ENCODE results near the gene SEC24C.
A peak's percentile ranks its signal among the peaks of the same experiment; 100 is the strongest.
"Not testable (repeated sequence)": the region's sequence is repeated elsewhere in the genome, so short reads cannot be mapped to it uniquely, and the experiment has no call there.

Gene SEC24C

GRCh38 chr10:73774637-73775036 lies 30.5 kb downstream of the SEC24C start:
- DNase-seq: no peak

- DNase-seq: no peak
Observed at GRCh38 chr10:73779018-73779417, 34.8 kb downstream of the SEC24C start.

- no peak for DNase-seq
Observed at GRCh38 chr10:73779539-73780197, 35.5 kb downstream of the SEC24C start.

- DNase-seq: no peak
Observed at GRCh38 chr10:73780301-73780700, 36.1 kb downstream of the SEC24C start.

- DNase-seq: no peak
Observed at GRCh38 chr10:73780966-73781365, 36.8 kb downstream of the SEC24C start.

GRCh38 chr10:73781548-73781878 lies 37.3 kb downstream of the SEC24C start:
- no peak for DNase-seq

- DNase-seq: peak; percentile 46
Observed at GRCh38 chr10:73781879-73782748, 37.9 kb downstream of the SEC24C start, which contains the start of gene CHCHD1. CHCHD1 (plus strand) TSS chr10:73782048; CDS start chr10:73782076, 28 bp downstream.

- no peak for DNase-seq
Observed at GRCh38 chr10:73782749-73783085, 38.5 kb downstream of the SEC24C start.

GRCh38 chr10:73785211-73785720 lies 41.1 kb downstream of the SEC24C start, which contains the start of gene ZSWIM8:
ZSWIM8 (plus strand) TSS chr10:73785606; CDS start chr10:73785879, 273 bp downstream.
- DNase-seq: peak; percentile 90

- no peak for DNase-seq
Observed at GRCh38 chr10:73785721-73786511, 41.7 kb downstream of the SEC24C start.

- no peak for DNase-seq
Observed at GRCh38 chr10:73786512-73786885, 42.3 kb downstream of the SEC24C start.

GRCh38 chr10:73787031-73787800 lies 43.0 kb downstream of the SEC24C start:
- DNase-seq: not testable (repeated sequence)

- no peak for DNase-seq
Observed at GRCh38 chr10:73788864-73789658, 44.9 kb downstream of the SEC24C start.

- DNase-seq: no peak
Observed at GRCh38 chr10:73789659-73790055, 45.5 kb downstream of the SEC24C start.

GRCh38 chr10:73790886-73791625 lies 46.9 kb downstream of the SEC24C start:
- no peak for DNase-seq

GRCh38 chr10:73791871-73792400 lies 47.8 kb downstream of the SEC24C start:
- no peak for DNase-seq

- DNase-seq: no peak
Observed at GRCh38 chr10:73793456-73793855, 49.3 kb downstream of the SEC24C start.

- not testable (repeated sequence) for DNase-seq
Observed at GRCh38 chr10:73795491-73795890, 51.3 kb downstream of the SEC24C start.

- DNase-seq: not testable (repeated sequence)
Observed at GRCh38 chr10:73796035-73796434, 51.9 kb downstream of the SEC24C start.

GRCh38 chr10:73796766-73797165 lies 52.6 kb downstream of the SEC24C start:
- no peak for DNase-seq
